Placental epithelial cell (primary cell): Measurements from ENCODE around the gene SRSF3. TPM values are rescaled to one million over a fixed set of nuclear protein-coding genes. Genes with fewer than 3 reads are reported as not detected.

ENCODE experiments used
- small RNA-seq: library from RNA; depleted of rRNA; stranded (forward); fragments of <200 nt; gene quantifications from one replicate; pipeline ENCODE3, GENCODE V24; 2012
- total RNA-seq: library from RNA; depleted of rRNA; stranded (reverse); fragments of >200 nt; gene quantifications from 2 replicates; pipeline ENCODE4 v1.2.3, GENCODE V29; 2012

SRSF3 gene
- 188 and 217 TPM in 2 replicates for total RNA-seq

DNA sequence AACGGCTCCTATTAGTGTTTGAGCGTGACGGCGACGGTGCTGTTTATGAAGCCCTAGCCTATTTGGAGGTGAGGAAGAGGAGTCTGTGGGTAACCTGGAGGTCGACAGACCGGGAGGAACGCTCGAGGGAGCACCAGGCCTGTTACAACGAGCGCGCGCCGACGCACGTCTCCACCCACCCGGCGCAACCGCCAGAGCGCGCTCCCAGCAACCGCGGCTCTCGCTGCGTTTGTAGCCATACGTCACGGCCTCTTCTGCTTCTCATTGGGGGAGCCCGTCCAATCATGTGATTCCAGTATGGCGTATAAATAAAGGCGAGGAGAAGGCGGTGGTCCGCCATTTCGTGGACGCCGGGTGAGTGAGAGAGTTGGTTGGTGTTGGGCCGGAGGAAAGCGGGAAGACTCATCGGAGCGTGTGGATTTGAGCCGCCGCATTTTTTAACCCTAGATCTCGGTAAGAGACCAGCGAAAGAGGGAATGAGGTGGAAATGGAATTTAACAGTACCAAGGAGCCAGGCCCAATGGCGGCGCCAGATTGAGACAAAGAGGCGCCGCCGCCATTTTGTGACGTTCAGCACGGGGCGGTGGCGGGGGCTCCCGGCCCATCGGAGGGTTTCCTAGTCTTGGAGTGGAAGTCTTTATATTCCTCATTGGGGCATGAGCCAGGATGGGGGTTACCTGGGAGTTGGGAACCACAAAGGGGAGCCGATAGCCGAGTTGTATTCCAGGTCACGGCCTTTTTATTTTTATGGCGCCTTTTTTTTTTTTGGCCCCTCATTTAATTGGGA lies at the start of gene SRSF3:
SRSF3 (plus strand) TSS at position 334 of the 787 bp plus-strand sequence. CDS start 2,401 bp downstream, outside the sequence.

DNA sequence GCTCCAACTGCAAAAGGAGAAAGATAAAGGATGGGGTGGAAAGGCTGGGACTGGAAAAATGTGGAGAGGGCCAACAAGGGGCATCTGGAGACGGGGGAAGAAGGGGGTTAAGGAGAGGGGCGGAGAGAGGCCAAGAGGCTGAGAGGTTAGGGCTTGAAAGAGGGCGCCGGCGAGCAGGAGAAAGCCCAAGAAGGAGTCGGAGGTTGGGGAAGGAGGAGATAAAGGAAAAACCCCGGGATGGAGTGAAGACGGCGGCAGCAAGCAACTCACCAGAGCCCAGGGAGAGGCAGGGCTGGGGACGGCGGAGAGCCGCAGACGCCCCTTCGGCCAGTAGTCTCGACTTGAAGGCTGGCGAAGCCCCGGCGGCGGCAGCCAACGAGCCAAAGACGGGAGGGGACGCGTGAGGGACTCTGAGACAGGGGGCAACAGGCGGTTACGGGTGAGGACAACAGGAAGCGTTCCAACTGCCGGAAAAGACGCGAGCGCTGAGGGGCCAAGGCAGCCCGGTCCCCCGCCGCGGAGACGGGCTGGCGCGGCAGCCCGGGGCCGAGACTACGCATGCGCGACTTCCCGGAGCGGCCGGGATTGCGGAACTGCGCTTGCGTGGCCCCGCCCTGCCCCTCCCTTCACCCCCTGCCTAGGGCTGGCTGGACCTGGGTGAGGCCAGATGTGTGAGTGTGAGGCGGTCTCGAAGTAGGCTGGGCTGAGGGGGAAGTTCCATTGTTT lies 47.1 kb upstream of the SRSF3 start, which contains the start of gene STK38:
STK38 (minus strand) TSS at position 560 of the 726 bp plus-strand sequence. CDS start 7,277 bp downstream, outside the sequence.

Small RNA genes within 50 kb of the gene (small RNA-seq; reads per million reads assigned to genes)
- gene MIR3925 (not detected), gene RNU1-88P (38.7 reads per million, percentile 97 among the genes with 10 or more reads in this experiment)

Other genes starting within 250 kb of the SRSF3 start
- not detected in 2 replicates for gene ETV7, start 206.7 kb upstream of the SRSF3 start, total RNA-seq
- 0.11 and 0.39 TPM in 2 replicates for gene PXT1, start 151.5 kb upstream of the SRSF3 start, total RNA-seq
- 75.4 and 95.0 TPM in 2 replicates for gene KCTD20, start 151.4 kb upstream of the SRSF3 start, total RNA-seq
- gene STK38, start 46.9 kb upstream of the SRSF3 start, total RNA-seq, result 30.2 and 34.4 TPM in 2 replicates
- 183 and 340 TPM in 2 replicates for gene CDKN1A, start 84.4 kb downstream of the SRSF3 start, total RNA-seq
- 0.11 TPM in 1 of 2 replicates, not detected in the other for gene RAB44, start 103.5 kb downstream of the SRSF3 start, total RNA-seq
- not detected in 2 replicates for gene CPNE5, start 245.1 kb downstream of the SRSF3 start, total RNA-seq